Neuronal stem cell (in vitro differentiated cells): Measurements from ENCODE around the gene ANKS1B.

ENCODE experiments used
- DNase-seq: peaks from one replicate; pipeline ENCODE4 v3.0.0-alpha.2; 2013; ENCODE audit warnings: low spot score
- H2AFZ ChIP-seq: one replicate; pipeline ENCODE4 v1.6.1; 2013; ENCODE audit warnings: mild to moderate bottlenecking, low read length, inconsistent platforms
- H2AK5ac ChIP-seq: 2 replicates; pipeline ENCODE4 v1.6.1; 2013; ENCODE audit warnings: low read depth, mild to moderate bottlenecking, inconsistent platforms, low read length, moderate library complexity, mixed read lengths
- H2BK120ac ChIP-seq: 2 replicates; pipeline ENCODE4 v1.6.1; 2013; ENCODE audit warnings: low read depth, mild to moderate bottlenecking, inconsistent platforms, low read length, moderate library complexity, mixed read lengths
- H2BK12ac ChIP-seq: one replicate; pipeline ENCODE4 v1.6.1; 2013; ENCODE audit warnings: low read length, inconsistent platforms
- H2BK15ac ChIP-seq: 2 replicates; pipeline ENCODE4 v1.6.1; 2013; ENCODE audit warnings: mild to moderate bottlenecking, low read length, inconsistent platforms, mixed read lengths
- H2BK5ac ChIP-seq: one replicate; pipeline ENCODE4 v1.6.1; 2013; ENCODE audit warnings: inconsistent platforms, mild to moderate bottlenecking, low read length, moderate library complexity
- H3K14ac ChIP-seq: one replicate; pipeline ENCODE4 v1.6.1; 2013; ENCODE audit warnings: low read length, inconsistent platforms
- H3K18ac ChIP-seq: 2 replicates; pipeline ENCODE4 v1.6.1; 2013; ENCODE audit warnings: low read length, inconsistent platforms
- H3K23ac ChIP-seq: 2 replicates; pipeline ENCODE4 v1.6.1; 2013; ENCODE audit warnings: low read depth, mild to moderate bottlenecking, mixed read lengths, low read length, inconsistent platforms; ENCODE audit not compliant: poor library complexity
- H3K27ac ChIP-seq: replicated peaks from 3 replicates; pipeline ENCODE4 v1.5.1; 2013; ENCODE audit warnings: low read length, inconsistent platforms
- H3K27me3 ChIP-seq, 3 experiments: 2 replicates each; pipeline ENCODE4 v1.6.1; 2013; ENCODE audit warnings: low read length in 3 of 3, mild to moderate bottlenecking in 2 of 3, inconsistent platforms in 1 of 3, low read depth in 1 of 3, mixed read lengths in 1 of 3, moderate library complexity in 1 of 3; ENCODE audit not compliant: control insufficient read depth in 3 of 3, insufficient read depth in 3 of 3
- H3K36me3 ChIP-seq, 2 donors: replicated peaks in 1 of 2; 2 replicates each; pipeline ENCODE4 v1.6.1; 2013; ENCODE audit warnings: low read length in 2 of 2; ENCODE audit not compliant: control insufficient read depth in 2 of 2, insufficient read depth in 2 of 2
- H3K4ac ChIP-seq: 2 replicates; pipeline ENCODE4 v1.6.1; 2013; ENCODE audit warnings: inconsistent platforms, mild to moderate bottlenecking, low read length, moderate library complexity
- H3K4me1 ChIP-seq, 2 donors: 1 replicate in 1 of 2; 2 replicates in 1 of 2; pipeline ENCODE4 v1.6.1; 2013; ENCODE audit warnings: low read length in 2 of 2, low read depth in 1 of 2; ENCODE audit not compliant: control insufficient read depth in 2 of 2, insufficient read depth in 1 of 2
- H3K4me2 ChIP-seq: one replicate; pipeline ENCODE4 v1.6.1; 2013; ENCODE audit warnings: mild to moderate bottlenecking, low read length, inconsistent platforms; ENCODE audit not compliant: insufficient read depth, poor library complexity, severe bottlenecking
- H3K4me3 ChIP-seq, 2 donors: 2 replicates each; pipeline ENCODE4 v1.5.1; 2013; ENCODE audit warnings: low read length in 2 of 2, mild to moderate bottlenecking in 2 of 2, inconsistent platforms in 1 of 2, moderate library complexity in 1 of 2
- H3K79me1 ChIP-seq: one replicate; pipeline ENCODE4 v1.6.1; 2013; ENCODE audit warnings: low read depth, mild to moderate bottlenecking, inconsistent platforms, low read length, moderate library complexity
- H3K9ac ChIP-seq: one replicate; pipeline ENCODE4 v1.6.1; 2013; ENCODE audit warnings: mild to moderate bottlenecking, low read depth, low read length, inconsistent platforms; ENCODE audit not compliant: poor library complexity
- H3K9me3 ChIP-seq, 2 donors: replicated peaks in 1 of 2; 2 replicates each; pipeline versions ENCODE3 to v1.6.1; 2013; ENCODE audit warnings: low read length in 2 of 2, mild to moderate bottlenecking in 2 of 2, inconsistent platforms in 1 of 2, low read depth in 1 of 2, mixed read lengths in 1 of 2, moderate library complexity in 1 of 2; ENCODE audit not compliant: control insufficient read depth in 2 of 2, insufficient read depth in 1 of 2
- H4K8ac ChIP-seq: one replicate; pipeline ENCODE4 v1.6.1; 2013; ENCODE audit warnings: low read depth, mild to moderate bottlenecking, inconsistent platforms, low read length, moderate library complexity
- H4K91ac ChIP-seq: one replicate; pipeline ENCODE4 v1.6.1; 2013; ENCODE audit warnings: low read length, low read depth, mild to moderate bottlenecking, inconsistent platforms; ENCODE audit not compliant: poor library complexity
- WGBS, 2 donors: extraction: QIAGEN DNeasy Blood & Tissue Kit; methylation state at CpG; one replicate each; pipeline ENCODE4 v1.1.7; 2013; ENCODE audit warnings: missing lambda C conversion rate in 2 of 2, mixed read lengths in 1 of 2; ENCODE audit not compliant: insufficient read length in 2 of 2, insufficient replicate concordance in 1 of 2; ENCODE audit errors: extremely low coverage in 2 of 2; 5-methylcytosine and 5-hydroxymethylcytosine counted together

Gene ANKS1B

DNA sequence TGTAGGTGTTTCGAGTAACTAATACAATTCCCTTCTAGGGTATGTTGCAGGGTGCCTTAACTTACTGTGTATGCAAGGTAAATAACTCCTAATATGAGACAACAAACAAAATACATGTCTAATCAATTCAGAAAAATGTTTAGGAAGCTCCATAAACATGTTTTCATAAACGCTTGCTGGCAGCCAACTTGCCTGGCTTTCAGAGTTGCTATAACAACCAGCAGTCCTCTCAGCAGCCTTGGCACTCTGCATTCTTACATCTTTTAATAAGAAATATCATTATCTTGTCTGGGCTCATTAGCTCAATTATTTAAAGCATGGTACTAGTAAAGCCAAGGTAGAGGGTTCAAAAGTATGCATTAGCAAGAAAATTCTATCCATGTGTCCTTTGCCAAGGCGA is 862.2 kb downstream of the ANKS1B start:
- Histone ChIP-seq H3K9me3 (peaks cover 0 to 18% of the 10 kb centered on the region in 2 donors), H2AFZ (no peak overlapping the region), H3K4me2 (no peak overlapping the region), H3K36me3 (no peaks in the 10 kb centered on the region), H3K4ac (no peak overlapping the region), H2BK12ac (no peak overlapping the region), H3K14ac (no peak overlapping the region), H3K4me1 (peaks cover 2 to 12% of the 10 kb centered on the region in 2 donors), H2AK5ac (no peak overlapping the region), H3K9ac (no peak overlapping the region), H2BK15ac (no peak overlapping the region), H3K79me1 (no peaks in the 10 kb centered on the region), H3K23ac (no peak overlapping the region), H3K18ac (no peak overlapping the region), H2BK5ac (no peak overlapping the region), H3K4me3 (no peak overlapping the region), H3K27ac (no peak overlapping the region), H4K91ac (no peak overlapping the region), H2BK120ac (no peak overlapping the region), H3K27me3 (no peaks in the 10 kb centered on the region), H4K8ac (no peak overlapping the region)
- WGBS, 2 donors: no CpG with 5 or more reads among the region's 3 CpGs
- no peak for DNase-seq

DNA sequence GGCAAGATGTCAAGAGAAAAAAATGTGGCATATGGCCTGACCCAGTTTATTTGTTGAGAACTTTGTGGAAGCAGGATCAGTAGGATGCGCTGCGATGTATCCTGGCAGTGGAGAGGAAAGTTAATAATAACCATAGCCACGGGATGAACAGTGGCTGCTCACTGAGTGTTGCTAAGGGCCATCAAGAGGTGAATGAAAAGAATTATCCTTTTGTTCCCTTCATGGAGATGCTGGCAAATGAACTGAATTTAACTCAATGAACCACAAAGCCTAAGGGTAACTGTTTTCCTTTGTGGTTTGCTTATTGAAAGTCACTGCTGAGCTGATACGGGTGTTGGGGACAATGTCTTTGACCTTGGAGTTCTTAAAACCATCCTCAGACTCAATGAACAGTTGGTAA is 863.2 kb downstream of the ANKS1B start:
- Histone ChIP-seq H3K4me2 (no peak overlapping the region), H4K8ac (no peak overlapping the region), H3K18ac (no peak overlapping the region), H2BK15ac (no peak overlapping the region), H4K91ac (no peak overlapping the region), H3K36me3 (no peaks in the 10 kb centered on the region), H2AK5ac (no peak overlapping the region), H3K4me3 (no peak overlapping the region), H3K79me1 (no peaks in the 10 kb centered on the region), H2BK120ac (no peak overlapping the region), H3K9ac (no peak overlapping the region), H3K27me3 (no peaks in the 10 kb centered on the region), H3K14ac (no peak overlapping the region), H3K27ac (no peak overlapping the region), H2AFZ (no peak overlapping the region), H3K23ac (no peak overlapping the region), H3K4ac (no peak overlapping the region), H3K9me3 (peaks cover 0 to 18% of the 10 kb centered on the region in 2 donors), H2BK5ac (no peak overlapping the region), H3K4me1 (peaks cover 2 to 12% of the 10 kb centered on the region in 2 donors), H2BK12ac (no peak overlapping the region)
- DNase-seq: no peak
- WGBS, 2 donors: no CpG with 5 or more reads among the region's 4 CpGs

DNA sequence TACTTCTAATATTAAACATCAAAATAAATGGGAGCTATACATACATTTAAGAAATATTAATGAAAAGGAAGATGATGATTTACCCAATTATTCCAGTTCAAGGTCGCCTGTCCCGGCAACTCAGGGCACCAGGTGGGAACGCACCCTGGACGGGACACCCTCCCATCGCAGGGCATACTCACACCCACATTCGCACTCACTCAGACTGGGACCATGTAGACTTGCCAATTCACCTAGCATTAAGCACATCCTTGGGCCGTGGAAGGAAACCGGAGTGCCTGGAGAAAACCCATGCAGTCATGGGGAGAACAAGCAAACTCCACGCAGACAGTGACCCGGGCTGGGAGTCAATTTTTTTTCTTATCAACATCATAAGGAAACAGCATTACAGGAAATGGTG is 864.8 kb downstream of the ANKS1B start:
- DNase-seq: no peak
- no peaks in the 10 kb centered on the region for H3K79me1 ChIP-seq
- no peak overlapping the region for H3K23ac ChIP-seq
- H2AK5ac ChIP-seq: no peak overlapping the region
- no peak overlapping the region for H2BK5ac ChIP-seq
- no peaks in the 10 kb centered on the region for H3K36me3 ChIP-seq
- WGBS, 2 donors: no CpG with 5 or more reads among the region's 10 CpGs
- H3K4ac ChIP-seq: no peak overlapping the region
- H3K4me2 ChIP-seq: no peak overlapping the region
- no peak overlapping the region for H3K27ac ChIP-seq
- no peak overlapping the region for H2BK15ac ChIP-seq
- peaks cover 0 to 18% of the 10 kb centered on the region in 2 donors for H3K9me3 ChIP-seq
- H2BK12ac ChIP-seq: no peak overlapping the region
- peaks cover 2 to 12% of the 10 kb centered on the region in 2 donors for H3K4me1 ChIP-seq
- H3K14ac ChIP-seq: no peak overlapping the region
- H3K4me3 ChIP-seq: no peak overlapping the region
- H2AFZ ChIP-seq: no peak overlapping the region
- no peak overlapping the region for H2BK120ac ChIP-seq
- no peak overlapping the region for H3K9ac ChIP-seq
- H4K8ac ChIP-seq: no peak overlapping the region
- H3K18ac ChIP-seq: peak overlapping the region; percentile 80
- H3K27me3 ChIP-seq: no peaks in the 10 kb centered on the region
- no peak overlapping the region for H4K91ac ChIP-seq

DNA sequence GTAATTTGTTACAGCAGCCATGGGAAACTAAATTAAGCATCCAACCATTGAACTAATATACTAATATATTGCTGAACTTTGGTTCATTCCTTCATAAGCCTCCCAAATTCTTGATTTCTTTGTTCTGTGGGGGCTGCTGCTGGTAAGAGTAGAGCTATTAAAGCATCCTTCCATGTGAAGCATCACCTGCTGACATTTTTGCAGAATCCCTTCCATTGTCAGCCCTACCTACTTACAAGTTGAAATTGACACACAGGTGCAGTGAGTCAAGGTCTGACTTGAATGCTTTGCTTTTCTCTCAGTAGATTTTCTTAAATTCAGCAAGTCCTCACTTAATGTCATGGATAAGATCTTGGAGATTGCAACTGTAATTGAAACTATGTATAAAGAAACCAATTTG is 865.3 kb downstream of the ANKS1B start:
- Histone ChIP-seq H2BK120ac (no peak overlapping the region), H2BK12ac (no peak overlapping the region), H3K14ac (no peak overlapping the region), H2AK5ac (no peak overlapping the region), H3K23ac (no peak overlapping the region), H3K4ac (no peak overlapping the region), H3K27ac (no peak overlapping the region), H3K18ac (no peak overlapping the region), H2BK5ac (no peak overlapping the region), H3K79me1 (no peaks in the 10 kb centered on the region), H2BK15ac (no peak overlapping the region), H3K4me3 (no peak overlapping the region), H4K8ac (no peak overlapping the region), H3K27me3 (no peaks in the 10 kb centered on the region), H2AFZ (no peak overlapping the region), H3K9me3 (peaks cover 0 to 18% of the 10 kb centered on the region in 2 donors), H3K9ac (no peak overlapping the region), H3K4me1 (peaks cover 2 to 12% of the 10 kb centered on the region in 2 donors), H4K91ac (no peak overlapping the region), H3K4me2 (no peak overlapping the region), H3K36me3 (no peaks in the 10 kb centered on the region)
- no peak for DNase-seq
